Jurkat, Clone E6-1 (cell line): Measurements from ENCODE around the gene CLCNKB. TPM values are rescaled to one million over a fixed set of nuclear protein-coding genes. Genes with fewer than 3 reads are reported as not detected.
"Not testable (repeated sequence)": the region's sequence is repeated elsewhere in the genome, so short reads cannot be mapped to it uniquely, and the experiment has no call there.

Source experiments
- DNase-seq: peaks from one replicate; pipeline ENCODE4 v3.0.0-alpha.2; 2011; ENCODE audit warnings: low read depth, low spot score
- H3K4me3 ChIP-seq: 2 replicates; pipeline ENCODE4 v1.5.1; 2011; ENCODE audit warnings: mild to moderate bottlenecking, low read length, control low read depth, moderate library complexity
- polyA plus RNA-seq: library from polyadenylated mRNA; unstranded; fragments of >200 nt; gene quantifications from one replicate; pipeline ENCODE4 v1.2.1, GENCODE V29; 2012; ENCODE audit warnings: missing spikeins; ENCODE audit not compliant: insufficient read length, insufficient read depth

The CLCNKB gene
- not detected for polyA plus RNA-seq

- no peak within 1 kb of the TSS for H3K4me3 ChIP-seq
- no peak for DNase-seq
Observed at GRCh38 chr1:16043521-16043920, at the start of gene CLCNKB. Gene CLCNKB, plus strand, starts transcription at chr1:16043782. Its CDS starts 711 bp downstream, at chr1:16044493.

GRCh38 chr1:15994081-15994480, 49.5 kb upstream of the CLCNKB start:
- no peak for DNase-seq
- H3K4me3 ChIP-seq, result no peak overlapping the region

GRCh38 chr1:15994590-15995351, 48.8 kb upstream of the CLCNKB start:
- DNase-seq, result no peak
- no peak overlapping the region for H3K4me3 ChIP-seq

- H3K4me3 ChIP-seq, result no peak overlapping the region
- no peak for DNase-seq
Observed at GRCh38 chr1:15997076-15997585, 46.5 kb upstream of the CLCNKB start.

- H3K4me3 ChIP-seq, result no peak overlapping the region
- no peak for DNase-seq
Observed at GRCh38 chr1:15997637-15998280, 45.8 kb upstream of the CLCNKB start.

GRCh38 chr1:15998929-15999328, 44.7 kb upstream of the CLCNKB start:
- no peak for DNase-seq
- no peak overlapping the region for H3K4me3 ChIP-seq

GRCh38 chr1:16001274-16001673, 42.3 kb upstream of the CLCNKB start:
- not testable (repeated sequence) for DNase-seq, H3K4me3 ChIP-seq

GRCh38 chr1:16005597-16005996, 38.0 kb upstream of the CLCNKB start:
- no peak overlapping the region for H3K4me3 ChIP-seq

GRCh38 chr1:16006010-16006409, 37.6 kb upstream of the CLCNKB start:
- no peak overlapping the region for H3K4me3 ChIP-seq
- no peak for DNase-seq

More at GRCh38 chr1:16005597-16005996, 38.0 kb upstream of the CLCNKB start:
- DNase-seq, result no peak

- no peak overlapping the region for H3K4me3 ChIP-seq
- no peak for DNase-seq
Observed at GRCh38 chr1:16006552-16007485, 36.8 kb upstream of the CLCNKB start.

GRCh38 chr1:16007671-16008341, 35.8 kb upstream of the CLCNKB start:
- DNase-seq, result no peak

GRCh38 chr1:16009030-16009460, 34.5 kb upstream of the CLCNKB start:
- peak; percentile 32 for DNase-seq
- no peak overlapping the region for H3K4me3 ChIP-seq

More at GRCh38 chr1:16007671-16008341, 35.8 kb upstream of the CLCNKB start:
- no peak overlapping the region for H3K4me3 ChIP-seq

GRCh38 chr1:16009678-16010077, 33.9 kb upstream of the CLCNKB start:
- no peak for DNase-seq
- no peak overlapping the region for H3K4me3 ChIP-seq

- H3K4me3 ChIP-seq, result no peak overlapping the region
- DNase-seq, result no peak
Observed at GRCh38 chr1:16010837-16011236, 32.7 kb upstream of the CLCNKB start.

GRCh38 chr1:16011936-16012589, 31.5 kb upstream of the CLCNKB start:
- H3K4me3 ChIP-seq, result no peak overlapping the region
- no peak for DNase-seq

GRCh38 chr1:16012590-16013219, 30.9 kb upstream of the CLCNKB start:
- no peak for DNase-seq
- H3K4me3 ChIP-seq, result no peak overlapping the region

GRCh38 chr1:16013220-16013907, 30.2 kb upstream of the CLCNKB start:
- DNase-seq, result no peak
- H3K4me3 ChIP-seq, result no peak overlapping the region
